Kidney (tissue), 14 donors: ENCODE data around the gene TOP2B. TPM values are rescaled to one million over a fixed set of nuclear protein-coding genes. Genes with fewer than 3 reads are reported as not detected.
A peak's percentile ranks its signal among the peaks of the same experiment; 100 is the strongest.

Source experiments
- DNase-seq, 5 donors: peaks; one replicate each; pipeline ENCODE4 v3.0.0-alpha.2; 2013 to 2020
- FAIRE-seq: peaks from 2 replicates; lab custom pipeline; 2012; peaks lifted over from hg19 to GRCh38; lab: Jason Lieb, UNC
- H3K27ac ChIP-seq, 2 donors: one replicate each; pipeline ENCODE4 v1.7.0; 2013; ENCODE audit warnings: low read depth in 2 of 2, low read length in 2 of 2, inconsistent platforms in 1 of 2
- H3K27me3 ChIP-seq: one replicate; pipeline ENCODE4 v1.7.1; 2013; ENCODE audit warnings: low read length, inconsistent platforms; ENCODE audit not compliant: control insufficient read depth, insufficient read depth
- H3K36me3 ChIP-seq, 3 donors: one replicate each; pipeline versions ENCODE4 v1.7.0 to v1.7.1; 2013; ENCODE audit warnings: low read length in 3 of 3, control low read depth in 1 of 3, inconsistent platforms in 1 of 3; ENCODE audit not compliant: insufficient read depth in 3 of 3, control insufficient read depth in 2 of 3
- H3K4me1 ChIP-seq, 3 donors: one replicate each; pipeline versions ENCODE4 v1.7.0 to v1.7.1; 2013; ENCODE audit warnings: low read length in 3 of 3, inconsistent platforms in 1 of 3, low read depth in 1 of 3; ENCODE audit not compliant: control insufficient read depth in 2 of 3, insufficient read depth in 2 of 3
- H3K4me3 ChIP-seq, 3 donors: one replicate each; pipeline versions ENCODE4 v1.7.0 to v1.8.1; 2013; ENCODE audit warnings: low read length in 3 of 3, control low read depth in 1 of 3, inconsistent platforms in 1 of 3
- H3K9ac ChIP-seq, 3 donors: one replicate each; pipeline versions ENCODE4 v1.7.0 to v1.7.1; 2013; ENCODE audit warnings: low read length in 3 of 3, control low read depth in 1 of 3, inconsistent platforms in 1 of 3
- H3K9me3 ChIP-seq, 3 donors: one replicate each; pipeline versions ENCODE4 v1.7.0 to v1.7.1; 2013; ENCODE audit warnings: low read length in 3 of 3, control low read depth in 1 of 3, inconsistent platforms in 1 of 3; ENCODE audit not compliant: control insufficient read depth in 2 of 3, insufficient read depth in 1 of 3
- intact Hi-C: fragments of 100-400 bp; cut with DNase I; formaldehyde crosslinking; loops from one replicate; pipeline ENCODE4 v1.11.1; 2022
- polyA plus RNA-seq: library from polyadenylated mRNA; stranded (reverse); fragments of 350-450 nt; fragmentation: Illumina TruSeq; extraction: RNeasy Lipid Tissue Mini Kit (QIAGEN cat#74804); gene quantifications from one replicate; pipeline ENCODE4 v1.2.3, GENCODE V29; 2014; ENCODE audit warnings: low read depth, low replicate concordance; ENCODE audit not compliant: insufficient read depth
- total RNA-seq: library from RNA; stranded (reverse); fragmentation: NEBNext Ultra II Directional; extraction: Animal tissue kit (Norgen Biotek cat#: 25700); gene quantifications from one replicate; pipeline ENCODE4 v1.2.1, GENCODE V29; 2021
- TF ChIP-seq, protein P1 (sequence below): IDR thresholded peaks from 3 replicates; pipeline ENCODE4 v1.5.1; 2012; ENCODE audit warnings: mild to moderate bottlenecking, moderate library complexity, borderline replicate concordance; ENCODE audit not compliant: insufficient read depth; ENCODE audit errors: extremely low read depth
- donor health status: control.
- donor health status: control.
- donor health status: control.
- donor health status: control.
- donor health status: control.
- donor health status: DM: yes; HTN: yes; CAD: no.
- donor health status: Normal renal cell carcinoma (clear cell type).

The TOP2B gene
- total and polyA plus RNA-seq, 2 donors from 2014 or later: 55.0 to 109 TPM

DNA sequence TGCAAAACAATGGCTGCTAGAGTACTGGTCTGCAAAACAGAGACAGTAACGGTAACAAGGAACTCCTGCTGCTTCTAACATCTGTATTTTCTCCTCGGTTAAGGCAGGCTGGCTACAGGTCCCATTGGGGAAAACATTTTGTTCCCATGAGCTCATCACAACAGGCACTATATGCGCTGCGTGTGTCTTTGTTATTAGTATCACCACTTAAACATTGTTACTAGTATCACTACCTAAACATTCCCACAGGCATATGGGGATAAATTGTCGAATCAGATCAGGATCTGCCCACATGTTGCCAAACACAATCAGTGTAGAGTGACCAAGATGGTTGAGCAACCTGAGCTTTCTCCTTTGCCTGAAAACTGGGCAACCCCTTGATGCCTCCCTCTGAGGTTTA is 77.2 kb downstream of the TOP2B start:
- no peak for DNase-seq
- intact Hi-C loops: no loop called here
- Histone ChIP-seq H3K9me3 (no peaks in the 10 kb centered on the region), H3K4me3 (no peak overlapping the region), H3K9ac (no peak overlapping the region), H3K27ac (no peak overlapping the region), H3K4me1 (peaks cover 3 to 10% (median 7%) of the 10 kb centered on the region in 3 donors), H3K27me3 (no peaks in the 10 kb centered on the region), H3K36me3 (peaks cover 0 to 10% (median under 1%) of the 10 kb centered on the region in 3 donors)
- TF ChIP-seq, protein P1, sequence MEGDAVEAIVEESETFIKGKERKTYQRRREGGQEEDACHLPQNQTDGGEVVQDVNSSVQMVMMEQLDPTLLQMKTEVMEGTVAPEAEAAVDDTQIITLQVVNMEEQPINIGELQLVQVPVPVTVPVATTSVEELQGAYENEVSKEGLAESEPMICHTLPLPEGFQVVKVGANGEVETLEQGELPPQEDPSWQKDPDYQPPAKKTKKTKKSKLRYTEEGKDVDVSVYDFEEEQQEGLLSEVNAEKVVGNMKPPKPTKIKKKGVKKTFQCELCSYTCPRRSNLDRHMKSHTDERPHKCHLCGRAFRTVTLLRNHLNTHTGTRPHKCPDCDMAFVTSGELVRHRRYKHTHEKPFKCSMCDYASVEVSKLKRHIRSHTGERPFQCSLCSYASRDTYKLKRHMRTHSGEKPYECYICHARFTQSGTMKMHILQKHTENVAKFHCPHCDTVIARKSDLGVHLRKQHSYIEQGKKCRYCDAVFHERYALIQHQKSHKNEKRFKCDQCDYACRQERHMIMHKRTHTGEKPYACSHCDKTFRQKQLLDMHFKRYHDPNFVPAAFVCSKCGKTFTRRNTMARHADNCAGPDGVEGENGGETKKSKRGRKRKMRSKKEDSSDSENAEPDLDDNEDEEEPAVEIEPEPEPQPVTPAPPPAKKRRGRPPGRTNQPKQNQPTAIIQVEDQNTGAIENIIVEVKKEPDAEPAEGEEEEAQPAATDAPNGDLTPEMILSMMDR: no peak
- no peak for FAIRE-seq

DNA sequence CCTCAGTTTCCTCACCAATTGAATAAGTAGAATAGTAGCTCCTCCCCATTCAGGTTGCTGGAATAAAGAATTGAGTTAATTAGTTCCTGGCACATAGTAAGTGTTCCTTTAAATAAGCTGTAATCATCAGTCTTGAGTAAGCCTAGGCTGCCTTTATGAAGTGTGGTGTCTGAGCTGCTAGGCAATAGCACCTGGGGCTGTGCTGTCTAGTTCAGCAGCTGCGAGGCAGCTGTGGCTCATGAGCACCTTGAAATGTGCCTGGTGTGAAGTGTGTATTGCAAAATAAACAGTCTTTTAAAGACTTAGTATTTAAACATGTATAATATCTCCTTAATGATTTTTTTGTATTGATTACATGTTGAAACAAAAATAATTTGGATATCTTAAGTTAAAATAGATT is 77.6 kb downstream of the TOP2B start:
- peaks cover 2 to 10% (median 4%) of the 10 kb centered on the region in 3 donors for H3K36me3 ChIP-seq
- no peaks in the 10 kb centered on the region for H3K9me3 ChIP-seq
- no peak overlapping the region for H3K9ac ChIP-seq
- FAIRE-seq (no peak), DNase-seq (peak in 1 of 5 donors; percentile 5)
- H3K27me3 ChIP-seq: no peaks in the 10 kb centered on the region
- intact Hi-C loops: no loop called here
- TF ChIP-seq, protein P1: no peak
- no peak overlapping the region for H3K4me3 ChIP-seq
- peaks cover 0 to 5% (median 3%) of the 10 kb centered on the region in 3 donors for H3K4me1 ChIP-seq
- no peak overlapping the region for H3K27ac ChIP-seq

DNA sequence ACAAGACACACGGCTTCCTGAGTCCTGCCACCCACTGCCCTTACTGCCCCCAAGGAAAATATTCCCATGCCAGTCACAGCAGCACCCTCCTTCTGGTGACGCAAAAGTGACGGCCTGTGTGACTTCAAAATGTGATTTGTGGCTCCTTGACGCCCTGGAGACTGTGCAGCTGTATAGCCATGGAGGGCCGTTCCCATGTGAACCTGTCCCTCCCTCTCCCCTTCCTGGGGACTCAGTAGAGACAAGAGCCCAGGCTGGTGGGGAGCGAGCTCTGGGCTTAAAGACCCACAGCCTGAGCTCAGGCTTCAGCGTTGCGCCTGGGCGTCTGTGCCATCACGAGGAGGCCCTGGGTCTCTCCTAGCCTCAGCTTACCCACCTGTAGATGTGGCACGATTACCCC is 78.2 kb downstream of the TOP2B start:
- no peak for FAIRE-seq
- Histone ChIP-seq H3K36me3 (peaks cover 3 to 12% (median 5%) of the 10 kb centered on the region in 3 donors), H3K27ac (no peak overlapping the region), H3K4me1 (no peaks in the 10 kb centered on the region), H3K9me3 (no peaks in the 10 kb centered on the region), H3K27me3 (no peaks in the 10 kb centered on the region), H3K4me3 (no peak overlapping the region), H3K9ac (no peak overlapping the region)
- peak in 1 of 5 donors; percentile 7 for DNase-seq
- TF ChIP-seq, protein P1: no peak
- intact Hi-C loops: no loop called here

DNA sequence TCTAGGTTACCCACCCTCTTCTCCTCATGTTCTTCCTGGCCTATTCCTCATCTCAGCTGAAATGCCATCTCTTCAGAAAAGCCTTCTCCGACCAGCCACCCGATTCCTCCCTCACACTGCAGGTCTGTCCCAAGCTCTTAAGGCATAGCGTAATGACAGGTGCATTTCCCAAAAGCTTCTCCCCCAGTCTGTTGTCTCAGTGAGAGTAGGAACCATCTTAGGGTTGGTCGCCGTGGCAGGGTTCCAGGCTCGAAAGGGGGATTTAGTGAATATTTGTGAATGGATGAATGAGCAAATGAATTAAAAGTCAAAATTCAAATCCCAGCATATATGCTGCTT is 78.6 kb downstream of the TOP2B start:
- Histone ChIP-seq H3K9me3 (no peaks in the 10 kb centered on the region), H3K4me3 (no peak overlapping the region), H3K9ac (no peak overlapping the region), H3K27me3 (no peaks in the 10 kb centered on the region), H3K36me3 (peaks cover 3 to 16% (median 9%) of the 10 kb centered on the region in 3 donors), H3K27ac (no peak overlapping the region), H3K4me1 (no peaks in the 10 kb centered on the region)
- intact Hi-C loops: no loop called here
- FAIRE-seq (no peak), DNase-seq (peak in 1 of 5 donors; percentile 4)
- TF ChIP-seq, protein P1: no peak
